ENCODE measurements around the gene JAK2.

DNA sequence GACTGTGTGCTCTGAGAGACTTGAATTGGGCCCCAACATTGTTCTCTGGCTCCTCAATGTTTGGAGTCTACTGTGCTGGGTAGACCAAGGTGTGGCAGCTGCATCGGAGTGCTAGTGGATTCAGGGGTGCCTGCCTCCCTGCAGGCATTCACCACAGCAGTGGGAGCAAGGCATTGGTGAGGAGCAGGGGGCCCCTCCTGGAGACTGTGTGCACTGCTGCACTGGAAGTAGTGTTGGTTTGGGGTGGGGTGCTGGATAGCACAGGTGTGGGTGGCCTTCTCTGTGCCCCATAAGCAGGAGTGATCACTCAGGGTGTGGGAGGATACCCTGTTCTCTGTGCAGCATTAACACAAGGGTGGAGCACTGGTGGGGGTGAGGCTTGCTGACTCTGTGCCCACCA, 161.2 kb downstream of the JAK2 start:
- TF ChIP-seq, protein P1, sequence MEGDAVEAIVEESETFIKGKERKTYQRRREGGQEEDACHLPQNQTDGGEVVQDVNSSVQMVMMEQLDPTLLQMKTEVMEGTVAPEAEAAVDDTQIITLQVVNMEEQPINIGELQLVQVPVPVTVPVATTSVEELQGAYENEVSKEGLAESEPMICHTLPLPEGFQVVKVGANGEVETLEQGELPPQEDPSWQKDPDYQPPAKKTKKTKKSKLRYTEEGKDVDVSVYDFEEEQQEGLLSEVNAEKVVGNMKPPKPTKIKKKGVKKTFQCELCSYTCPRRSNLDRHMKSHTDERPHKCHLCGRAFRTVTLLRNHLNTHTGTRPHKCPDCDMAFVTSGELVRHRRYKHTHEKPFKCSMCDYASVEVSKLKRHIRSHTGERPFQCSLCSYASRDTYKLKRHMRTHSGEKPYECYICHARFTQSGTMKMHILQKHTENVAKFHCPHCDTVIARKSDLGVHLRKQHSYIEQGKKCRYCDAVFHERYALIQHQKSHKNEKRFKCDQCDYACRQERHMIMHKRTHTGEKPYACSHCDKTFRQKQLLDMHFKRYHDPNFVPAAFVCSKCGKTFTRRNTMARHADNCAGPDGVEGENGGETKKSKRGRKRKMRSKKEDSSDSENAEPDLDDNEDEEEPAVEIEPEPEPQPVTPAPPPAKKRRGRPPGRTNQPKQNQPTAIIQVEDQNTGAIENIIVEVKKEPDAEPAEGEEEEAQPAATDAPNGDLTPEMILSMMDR (IDR thresholded peaks at IDR 0.05) = no peak
- TF ChIP-seq POLR2A (IDR thresholded peaks at IDR 0.05) = no peak
